Urothelium cell line (cell line): ENCODE results near the gene KCNN2.
A peak's percentile ranks its signal among the peaks of the same experiment; 100 is the strongest.

Experiments
- DNase-seq: peaks from one replicate; pipeline ENCODE4 v3.0.0; 2011; ENCODE audit warnings: low spot score, mixed read lengths
- FAIRE-seq: peaks from 2 replicates; lab custom pipeline; 2011; peaks lifted over from hg19 to GRCh38; lab: Jason Lieb, UNC

KCNN2 gene

DNA sequence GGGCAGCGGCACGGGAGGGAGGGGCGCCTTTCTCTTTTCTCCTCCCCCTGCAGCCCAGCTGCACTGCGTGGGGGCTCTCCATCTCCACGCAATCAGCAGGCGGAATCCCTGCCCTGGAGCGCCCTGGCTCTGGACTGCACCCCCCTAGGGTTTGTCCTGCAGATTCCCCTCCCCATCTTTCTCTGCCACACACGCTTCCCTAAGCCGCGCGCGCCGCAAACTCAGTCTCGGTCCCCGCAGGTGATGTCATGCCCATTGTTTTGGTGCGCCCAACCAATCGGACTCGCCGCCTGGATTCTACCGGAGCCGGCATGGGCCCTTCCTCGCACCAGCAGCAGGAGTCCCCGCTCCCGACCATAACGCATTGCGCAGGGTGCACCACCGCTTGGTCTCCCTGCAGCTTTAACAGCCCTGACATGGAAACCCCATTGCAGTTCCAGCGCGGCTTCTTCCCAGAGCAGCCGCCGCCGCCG is at the start of gene KCNN2:
KCNN2 (plus strand) TSS at position 347 of the 473 bp plus-strand sequence; CDS start at position 417, 70 bp downstream.
- DNase-seq, result peak; percentile 70
- no peak for FAIRE-seq

DNA sequence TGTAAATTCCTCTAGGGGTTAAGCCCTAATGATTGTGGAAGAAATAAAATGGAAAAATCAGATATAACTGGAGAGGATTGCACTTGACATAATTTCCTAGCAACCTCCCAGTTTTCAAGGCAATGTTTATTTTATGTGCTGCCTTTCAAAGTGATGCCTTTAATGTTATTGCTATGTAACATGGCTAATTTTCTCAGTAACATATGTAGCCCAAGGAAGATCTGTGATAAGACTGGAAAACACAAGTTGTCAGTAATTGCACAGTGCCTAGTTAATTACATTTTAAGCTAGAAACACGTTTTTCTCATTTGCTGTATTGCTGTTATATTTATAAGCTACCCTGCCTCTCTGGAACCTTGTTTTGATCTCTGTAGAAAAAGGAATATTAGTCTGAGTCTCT is 49.2 kb upstream of the KCNN2 start:
- FAIRE-seq (no peak), DNase-seq (no peak)

DNA sequence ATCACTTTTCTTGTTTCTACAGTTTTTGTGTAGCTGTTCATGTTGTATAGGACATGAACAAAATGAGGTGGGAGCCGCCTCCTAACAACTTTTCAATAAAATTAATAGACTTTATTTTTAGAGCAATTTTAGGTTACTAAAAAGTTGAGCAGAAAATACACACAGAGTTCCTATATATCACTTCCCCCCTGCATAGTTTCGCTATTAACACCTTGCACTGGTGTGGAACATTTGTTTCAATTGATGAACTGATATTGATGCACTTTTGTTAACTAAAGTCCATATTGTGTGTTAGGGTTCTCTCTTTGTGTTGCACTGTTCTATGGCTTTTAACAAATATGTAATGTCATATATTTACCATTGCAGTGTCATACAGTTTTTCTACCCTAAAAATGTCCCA is 47.8 kb upstream of the KCNN2 start:
- no peak for DNase-seq
- FAIRE-seq, result no peak

DNA sequence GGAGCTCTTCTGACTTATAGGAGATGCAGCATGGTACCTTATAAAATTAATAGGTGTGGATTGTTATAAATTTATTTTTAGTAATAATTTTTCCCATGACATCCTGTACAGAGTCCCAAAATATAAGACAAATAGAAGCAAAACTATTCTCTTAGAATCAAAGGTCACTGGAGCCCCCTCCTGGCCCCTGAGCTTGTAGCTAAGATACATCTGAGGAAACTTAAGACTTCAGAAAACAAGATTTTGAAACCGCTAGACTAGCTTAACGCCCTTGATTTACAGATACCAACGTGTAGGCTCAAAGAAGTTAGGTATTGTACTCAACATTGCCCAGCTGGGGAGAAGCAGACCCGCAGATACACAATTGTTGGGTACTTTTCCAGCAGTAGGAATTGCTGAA is 45.7 kb upstream of the KCNN2 start:
- DNase-seq, result no peak
- FAIRE-seq, result no peak

DNA sequence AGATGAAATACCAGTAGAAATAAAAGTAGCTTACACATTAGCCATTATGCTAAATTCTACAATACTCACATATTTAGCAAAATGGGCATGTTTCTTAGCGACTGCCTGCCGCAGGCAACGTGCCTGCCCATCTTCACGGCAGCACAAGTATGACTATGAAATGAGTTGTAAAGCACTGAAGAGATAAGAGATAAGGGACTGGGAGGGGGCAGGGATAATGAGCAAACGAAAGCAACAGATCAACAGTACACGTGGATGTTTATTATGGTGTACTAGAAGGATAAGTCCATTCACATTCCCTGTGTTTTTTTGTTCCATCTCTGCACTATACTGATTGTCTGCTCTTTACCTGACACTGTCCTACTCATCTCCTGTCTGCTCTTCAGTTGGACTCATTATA is 44.1 kb upstream of the KCNN2 start:
- FAIRE-seq (no peak), DNase-seq (no peak)

DNA sequence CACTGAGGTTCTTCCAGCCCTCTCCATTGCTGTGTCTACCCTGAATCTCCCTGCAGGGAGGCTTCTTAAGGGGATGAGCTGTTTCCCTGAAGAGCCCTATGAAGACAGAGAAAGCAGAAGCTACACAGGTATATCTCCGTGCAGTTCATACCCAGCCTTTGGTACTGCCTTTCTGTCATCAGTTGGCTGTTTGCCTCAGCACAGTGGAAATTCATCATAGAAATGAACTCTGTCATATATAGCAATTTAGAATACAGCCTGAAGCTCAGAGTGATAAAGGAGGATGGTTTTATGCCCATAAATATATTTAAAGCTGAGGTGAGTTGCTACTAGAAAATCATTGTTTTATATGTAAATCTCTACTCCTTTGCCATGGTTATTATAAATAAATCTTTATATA is 42.6 kb upstream of the KCNN2 start:
- no peak for DNase-seq
- no peak for FAIRE-seq

DNA sequence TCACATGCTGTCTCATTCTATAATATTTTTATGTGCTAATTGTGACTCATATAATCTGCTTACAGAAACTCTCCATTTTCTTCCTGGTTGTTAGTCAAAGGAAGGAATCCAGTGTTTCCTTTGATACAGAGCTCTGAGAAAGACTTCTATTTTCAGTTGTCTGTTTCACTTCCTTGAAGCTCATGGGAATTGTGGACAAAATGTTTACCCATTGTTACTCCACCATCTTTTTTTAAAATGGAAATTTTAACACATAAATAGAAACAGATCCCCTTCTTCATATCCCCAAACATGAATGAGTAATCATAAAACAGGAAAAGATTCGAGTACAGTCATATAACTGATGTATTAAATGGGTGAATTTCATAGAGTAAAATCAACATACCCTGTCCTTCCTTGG is 42.0 kb upstream of the KCNN2 start:
- no peak for FAIRE-seq
- no peak for DNase-seq

DNA sequence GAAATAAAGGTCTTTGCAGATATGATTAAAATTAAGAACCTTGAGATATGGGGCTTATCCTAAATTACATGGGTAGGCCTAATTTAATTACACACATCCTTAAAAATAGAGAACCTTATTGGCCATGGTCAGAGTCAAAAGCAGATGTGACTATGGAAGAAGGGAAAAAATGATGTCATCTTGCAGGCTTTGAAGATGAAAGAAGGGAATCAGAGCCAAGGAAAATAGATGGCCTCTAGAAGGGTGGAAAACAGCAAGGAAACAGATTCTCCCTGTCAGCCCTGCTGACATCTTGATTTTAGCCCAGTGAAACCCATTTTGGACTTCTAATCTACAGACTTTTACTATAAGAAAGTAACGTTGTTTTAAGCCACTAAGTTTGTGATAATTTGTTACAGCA is 37.6 kb upstream of the KCNN2 start:
- DNase-seq (no peak), FAIRE-seq (no peak)

DNA sequence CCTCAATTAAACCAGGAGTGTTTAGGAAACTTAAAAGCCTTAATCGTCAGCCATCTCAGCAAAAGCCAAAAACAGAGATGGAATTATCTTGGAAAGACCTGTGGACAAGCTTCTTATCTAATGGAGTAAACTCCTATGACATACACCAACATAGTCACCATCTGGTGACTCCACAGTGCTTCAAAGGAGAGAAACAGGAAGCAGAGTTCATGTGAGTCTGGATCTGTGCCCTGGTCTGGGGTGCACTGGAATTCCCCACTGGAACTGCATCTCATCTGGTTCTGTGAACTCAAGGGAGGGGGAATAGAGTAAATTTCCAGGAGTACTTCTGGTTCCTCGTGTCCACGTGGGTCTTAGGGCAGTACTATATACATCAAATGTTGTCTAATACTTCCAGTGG is 36.3 kb upstream of the KCNN2 start:
- FAIRE-seq, result no peak

DNA sequence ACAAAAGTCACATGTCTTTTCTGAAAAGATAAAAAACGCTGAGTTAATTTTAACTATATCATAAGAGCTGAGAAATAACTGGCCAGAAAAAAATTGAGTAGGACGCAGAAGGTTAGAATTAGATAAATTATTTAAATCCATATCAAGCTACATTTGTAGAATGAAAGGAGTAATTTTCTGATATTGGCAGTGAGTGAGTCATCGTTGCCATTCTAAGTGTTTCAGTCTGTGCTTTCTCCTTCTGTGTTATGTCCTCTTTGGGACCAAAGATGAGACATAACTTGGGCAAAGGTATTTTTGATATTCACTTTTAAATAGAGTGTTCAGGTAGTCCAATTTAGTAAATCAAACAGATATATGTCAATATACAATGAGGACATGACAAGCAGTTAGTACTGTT is 34.4 kb upstream of the KCNN2 start:
- DNase-seq, result no peak
- no peak for FAIRE-seq

More for the DNA sequence above, 36.3 kb upstream of the KCNN2 start:
- no peak for DNase-seq

DNA sequence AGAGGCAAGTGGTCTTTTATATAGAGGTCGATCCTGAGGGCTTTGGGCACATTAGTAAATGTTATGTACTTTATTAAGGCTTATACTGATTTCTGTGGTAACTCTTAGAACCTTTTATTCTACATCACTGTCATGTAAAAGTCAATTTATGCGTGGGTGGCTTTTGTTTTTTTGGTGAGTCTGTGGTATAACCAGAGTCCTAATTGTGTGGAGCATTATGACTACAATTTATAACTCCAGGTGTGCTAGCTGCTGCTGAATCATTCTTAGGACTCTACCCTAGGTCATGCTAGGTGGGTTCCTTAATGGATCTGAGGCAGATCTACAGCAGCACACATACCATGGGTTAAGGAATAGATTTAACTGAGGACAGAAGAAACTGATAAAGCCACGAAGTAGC is 33.9 kb upstream of the KCNN2 start:
- DNase-seq, result no peak
- no peak for FAIRE-seq

DNA sequence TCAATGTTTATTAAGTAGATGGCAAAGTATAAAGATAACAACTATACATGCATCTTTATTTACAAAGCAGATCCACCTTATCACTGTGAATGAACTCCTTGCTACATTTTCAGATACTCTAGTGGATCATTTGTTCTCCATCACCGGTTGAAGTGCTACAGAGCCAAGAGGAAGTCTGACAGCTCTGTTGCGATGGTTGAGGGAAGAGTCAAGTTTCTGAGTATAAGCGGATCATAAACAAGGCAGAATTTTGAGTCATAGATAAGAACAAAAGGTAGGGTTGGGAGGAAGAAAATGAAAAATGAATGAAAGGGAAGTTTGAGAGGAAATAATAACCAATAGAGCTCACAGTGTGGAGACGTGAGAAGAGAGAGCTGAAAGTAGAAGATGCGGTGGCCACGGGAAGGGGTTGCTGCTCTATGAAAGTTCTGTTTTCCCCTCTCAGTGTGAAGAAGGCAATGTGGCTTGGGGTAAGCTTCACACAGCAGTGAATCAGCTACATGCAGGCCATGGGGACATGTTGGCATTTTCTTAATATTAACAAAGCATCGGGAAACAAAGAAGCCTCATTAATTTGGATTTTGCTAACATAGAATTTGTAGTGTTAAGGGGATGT is 30.8 kb upstream of the KCNN2 start:
- FAIRE-seq (no peak), DNase-seq (no peak)

DNA sequence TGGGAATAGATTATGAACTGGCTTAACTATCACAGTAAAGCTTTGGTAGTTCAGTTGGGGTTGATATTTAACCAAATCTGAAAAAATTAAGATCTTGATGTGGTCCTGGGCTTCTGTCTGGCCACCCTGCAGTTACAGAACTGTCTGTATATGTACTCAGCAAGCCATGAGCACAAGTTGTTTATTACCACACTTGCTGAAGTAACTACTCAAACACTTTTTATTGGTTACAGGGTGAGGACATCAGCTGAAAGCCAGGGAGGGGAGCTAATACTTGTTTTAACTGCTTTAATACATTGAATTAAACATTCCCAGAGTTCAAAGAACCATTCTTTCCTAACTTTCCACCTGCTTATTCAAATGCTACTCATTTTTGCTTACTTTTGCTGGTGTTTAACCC is 29.4 kb upstream of the KCNN2 start:
- DNase-seq, result no peak
- FAIRE-seq, result no peak

DNA sequence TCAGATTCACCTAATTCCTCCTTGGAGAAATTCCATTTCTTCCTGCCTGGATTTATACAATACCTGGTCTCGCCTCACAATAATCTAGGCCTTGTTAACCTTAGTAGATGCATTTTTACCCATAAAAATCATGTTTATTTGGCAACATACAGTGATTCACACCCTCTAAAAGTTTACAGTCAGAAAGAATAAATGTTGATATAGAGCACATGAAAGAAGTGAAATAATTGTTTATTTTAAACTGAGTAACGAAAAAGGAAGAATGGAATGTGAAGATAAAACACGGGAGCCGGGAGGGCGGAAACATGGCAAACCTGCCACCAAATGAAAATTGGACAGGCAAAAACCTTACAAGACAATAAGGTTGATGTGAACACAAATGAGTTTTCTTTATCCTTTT is 28.9 kb upstream of the KCNN2 start:
- FAIRE-seq (no peak), DNase-seq (no peak)

DNA sequence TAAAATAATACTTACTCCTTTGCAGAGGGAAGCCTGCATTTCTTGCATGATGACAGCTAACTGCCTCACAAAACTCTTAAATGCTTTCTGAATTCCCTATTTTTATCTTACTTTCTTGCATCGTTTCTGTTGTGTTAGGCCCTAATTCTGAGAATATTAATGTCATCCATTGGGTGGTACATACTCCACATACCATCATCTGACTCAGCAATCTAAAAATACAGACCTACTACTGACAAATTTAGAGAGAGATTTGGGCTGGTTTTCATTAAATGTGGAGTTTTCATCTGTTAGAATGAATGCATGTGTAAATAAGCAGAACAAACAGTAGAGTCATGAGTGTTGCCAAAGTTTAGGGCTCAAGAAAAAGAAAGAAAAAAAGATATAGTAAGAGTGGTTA is 26.5 kb upstream of the KCNN2 start:
- FAIRE-seq (no peak), DNase-seq (no peak)

DNA sequence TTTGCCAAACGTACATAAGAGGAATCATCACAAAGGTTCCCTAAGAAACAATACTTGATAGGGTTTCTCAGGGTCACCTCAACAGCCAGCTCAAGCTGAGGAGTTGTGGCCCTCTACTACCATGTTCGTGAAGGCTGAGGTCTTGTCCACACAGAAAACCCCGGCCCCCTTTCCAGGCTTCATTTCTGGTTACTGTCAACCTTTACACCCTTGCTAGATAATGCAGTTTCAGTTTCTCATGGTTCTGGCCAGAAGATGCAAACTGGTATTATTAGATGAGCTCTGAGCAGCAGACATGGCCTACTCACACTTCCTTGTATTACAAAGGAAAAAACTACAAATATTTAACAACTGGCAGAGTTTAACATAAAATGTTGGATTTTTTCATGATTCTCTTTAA is 22.8 kb upstream of the KCNN2 start:
- DNase-seq (no peak), FAIRE-seq (no peak)

DNA sequence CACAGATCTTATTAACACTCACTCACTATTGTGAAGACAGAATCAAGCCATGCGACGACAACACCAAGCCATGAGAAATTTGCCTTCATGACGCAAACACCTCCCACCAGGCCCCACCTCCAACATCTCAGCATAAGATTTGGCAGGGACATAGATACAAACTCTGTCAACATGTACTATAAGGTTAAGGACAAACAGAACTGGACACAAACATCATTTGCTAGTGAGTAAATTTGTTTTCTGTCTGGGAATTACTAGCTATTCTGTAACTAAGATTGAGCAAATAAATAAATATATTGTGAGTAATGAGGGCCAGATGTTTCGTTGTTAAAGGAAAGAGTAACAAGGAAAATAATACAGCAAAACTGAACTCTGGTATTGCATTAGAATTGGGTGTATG is 15.7 kb upstream of the KCNN2 start:
- no peak for DNase-seq
- FAIRE-seq, result no peak

DNA sequence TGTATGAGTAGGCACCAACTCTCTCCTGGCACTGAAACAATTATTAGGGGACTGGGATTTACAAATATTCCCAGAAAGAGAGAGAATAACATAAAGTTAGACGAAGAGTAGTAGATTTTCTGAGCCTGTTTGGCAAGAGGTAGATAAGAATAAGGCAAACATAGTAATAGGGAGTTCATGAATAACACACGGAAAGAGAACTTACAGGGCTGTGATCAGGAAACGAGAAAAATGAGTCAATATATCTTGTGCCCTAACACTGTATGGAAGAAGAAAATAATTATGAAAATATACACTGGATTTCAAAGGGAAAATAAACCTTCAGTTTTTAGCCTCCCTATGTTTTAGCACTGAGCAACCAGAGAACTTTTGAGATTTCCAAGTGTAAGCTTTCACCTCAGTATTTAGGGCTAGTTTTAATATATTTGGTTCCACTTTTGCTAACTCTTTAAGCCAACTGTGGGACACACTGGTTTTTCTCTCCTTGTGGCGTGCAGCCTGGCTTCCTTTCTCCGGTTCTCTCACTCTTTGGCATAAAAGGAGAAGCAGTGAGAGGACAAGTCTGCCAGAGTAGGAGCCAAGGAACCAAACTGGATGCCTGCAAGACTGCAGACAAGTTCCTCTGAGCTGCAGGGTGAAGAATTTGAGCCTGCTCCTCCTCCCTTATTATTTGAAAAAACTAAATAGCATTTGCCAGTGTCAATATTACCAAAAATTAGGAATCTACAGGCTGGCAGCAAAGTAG is 6.6 kb upstream of the KCNN2 start:
- DNase-seq, result no peak
- FAIRE-seq, result no peak

DNA sequence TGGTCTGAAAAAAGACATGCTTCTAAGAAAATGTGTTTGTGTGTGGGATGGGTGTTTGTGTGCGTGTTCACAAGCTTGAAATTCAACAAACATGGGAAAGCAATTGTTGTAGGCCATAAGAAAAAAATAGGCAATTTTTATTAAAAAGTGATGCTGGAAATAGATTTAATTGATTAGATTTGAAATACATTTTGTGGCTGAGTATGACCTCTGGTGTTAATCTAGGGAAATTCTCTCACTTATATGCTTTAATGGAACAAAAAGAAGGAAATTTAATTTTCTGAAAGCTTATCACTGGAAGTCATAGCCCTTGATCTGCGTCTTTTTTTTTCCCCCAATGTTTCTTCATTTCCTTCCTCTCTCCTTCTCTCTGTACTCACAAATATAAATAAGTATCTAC is 3.5 kb upstream of the KCNN2 start:
- DNase-seq, result no peak
- FAIRE-seq, result no peak

DNA sequence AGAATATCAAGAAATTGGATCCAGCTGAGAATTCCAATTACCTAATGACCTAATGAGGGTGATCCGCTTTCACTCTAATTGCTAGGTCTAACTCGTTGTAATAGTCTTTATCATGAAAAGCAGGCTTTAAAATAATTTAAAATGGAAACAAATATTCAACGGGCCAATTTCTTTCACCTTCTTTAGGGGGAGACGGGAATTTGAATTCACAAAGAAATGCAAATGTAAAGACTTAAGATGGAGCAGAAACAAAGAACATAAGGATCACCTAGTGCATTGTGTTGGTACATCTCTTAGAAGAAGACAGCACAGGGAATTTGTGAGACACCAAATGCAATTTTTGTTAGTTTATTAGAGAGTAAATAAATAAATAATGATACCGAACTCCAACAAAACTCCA is 1.5 kb upstream of the KCNN2 start:
- no peak for DNase-seq

DNA sequence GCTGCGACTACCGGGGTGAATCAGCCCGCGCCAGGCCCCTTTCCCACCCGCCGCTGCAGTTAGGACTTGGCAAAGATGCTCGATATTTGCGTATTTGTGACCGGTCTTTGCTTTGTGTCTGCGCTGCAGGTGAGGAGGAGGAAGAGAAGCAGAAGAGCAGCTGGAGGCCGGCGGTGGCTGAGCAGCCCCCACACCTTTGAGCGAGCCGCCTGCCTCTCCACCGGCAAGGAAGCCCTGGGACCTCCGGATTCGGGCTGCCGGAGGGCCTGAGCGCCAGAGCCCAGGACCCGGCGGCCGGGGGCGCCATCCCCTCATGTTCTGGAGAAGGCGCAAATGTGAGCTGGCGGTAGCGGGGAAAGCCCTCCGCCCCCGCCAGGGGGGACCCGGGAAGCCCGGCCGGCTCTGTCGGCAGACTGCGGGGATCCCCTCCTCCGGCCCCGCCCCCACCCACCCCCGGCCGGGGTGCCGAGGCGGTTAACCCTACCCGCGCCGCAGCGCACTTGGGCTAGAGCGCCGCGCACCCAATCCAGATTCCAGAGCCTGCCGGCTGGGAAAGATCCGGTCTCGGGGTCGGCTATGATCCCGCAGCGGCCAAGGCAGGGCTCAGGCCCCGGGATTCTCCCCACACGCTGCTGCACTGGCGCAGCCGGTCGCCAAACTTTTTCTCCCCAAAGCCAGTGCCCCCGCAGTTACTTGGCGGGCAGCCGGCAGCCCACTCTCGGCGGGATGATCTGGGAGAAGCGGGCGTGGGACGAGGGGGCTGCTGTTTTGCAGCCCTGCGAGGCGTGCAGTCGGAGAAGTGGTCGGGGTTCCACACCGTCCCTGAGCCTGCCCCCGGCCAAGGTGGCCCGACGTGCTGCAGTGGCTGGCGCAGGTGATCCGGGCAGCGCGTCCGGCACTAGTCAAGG is 800 bp upstream of the KCNN2 start:
- DNase-seq (peak; percentile 50), FAIRE-seq (no peak)

More for the DNA sequence above, 1.5 kb upstream of the KCNN2 start:
- no peak for FAIRE-seq
